NCI-H524 treated with DMSO at 0.1 percent for 48 hours (cell line): ENCODE data around the gene THSD4.

Source experiments
- DNase-seq: peaks from one replicate; lab custom pipeline; 2025; lab: John Stamatoyannopoulos, UW

THSD4 gene

DNA sequence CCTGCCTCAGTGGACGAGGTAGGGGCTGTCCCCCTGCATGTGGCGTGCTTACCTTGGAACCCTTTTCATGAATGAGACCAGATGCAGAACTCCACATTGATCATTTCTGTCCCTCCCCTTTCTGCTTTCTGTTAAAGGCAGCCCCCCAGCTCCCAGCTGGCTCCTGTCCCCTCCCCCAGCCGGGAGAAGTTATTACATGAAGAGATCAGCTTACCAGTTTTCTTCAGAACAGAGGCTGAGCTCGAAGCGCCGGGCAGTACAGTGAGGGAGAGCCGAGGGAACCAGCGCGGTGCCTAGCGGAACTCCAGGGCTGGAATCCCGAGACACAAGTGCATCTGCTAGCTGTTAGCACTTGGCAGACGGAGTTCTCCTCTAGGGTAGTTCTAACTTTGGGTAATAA, 431.7 kb downstream of the THSD4 start:
- DNase-seq = no peak

DNA sequence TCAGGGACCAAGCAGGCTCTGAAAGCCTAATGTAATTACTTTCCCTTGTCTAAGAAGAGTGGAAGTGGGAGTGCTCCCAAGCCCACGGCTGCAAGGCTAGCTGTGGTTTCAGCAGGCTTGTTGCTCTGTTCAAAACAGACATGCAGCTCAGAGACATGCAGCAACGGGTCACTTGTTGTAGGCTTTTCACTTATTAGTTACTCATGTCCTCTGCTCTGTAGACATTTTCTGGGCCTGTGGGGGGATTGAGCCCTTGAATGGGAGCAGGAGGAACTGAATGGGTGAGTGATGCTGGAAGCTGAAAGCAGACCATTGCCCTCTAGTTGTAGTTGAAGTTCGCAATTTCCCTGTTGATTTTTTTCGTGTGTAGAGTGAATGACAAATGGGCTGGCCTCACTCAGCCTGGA, 433.1 kb downstream of the THSD4 start:
- no peak for DNase-seq

DNA sequence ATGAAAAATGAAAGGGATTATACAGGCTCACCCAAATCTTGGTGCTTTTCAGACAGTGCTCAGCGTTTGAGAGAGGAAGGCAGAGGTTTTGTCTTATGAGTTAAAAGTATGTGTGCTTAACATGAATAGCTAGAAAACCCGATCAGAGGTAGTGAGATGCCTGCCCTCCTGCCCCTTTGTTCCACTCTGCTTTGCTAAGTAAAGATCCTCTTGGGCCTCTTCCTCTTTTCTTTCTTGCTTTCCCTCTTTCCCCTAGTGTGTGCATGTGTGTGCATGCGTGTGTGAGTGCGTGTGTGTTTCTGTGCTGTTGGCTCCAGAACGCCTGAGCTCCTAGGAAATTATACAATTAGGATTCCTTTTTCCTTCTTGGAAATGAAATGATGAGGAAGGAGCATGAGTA, 433.8 kb downstream of the THSD4 start:
- DNase-seq = no peak

DNA sequence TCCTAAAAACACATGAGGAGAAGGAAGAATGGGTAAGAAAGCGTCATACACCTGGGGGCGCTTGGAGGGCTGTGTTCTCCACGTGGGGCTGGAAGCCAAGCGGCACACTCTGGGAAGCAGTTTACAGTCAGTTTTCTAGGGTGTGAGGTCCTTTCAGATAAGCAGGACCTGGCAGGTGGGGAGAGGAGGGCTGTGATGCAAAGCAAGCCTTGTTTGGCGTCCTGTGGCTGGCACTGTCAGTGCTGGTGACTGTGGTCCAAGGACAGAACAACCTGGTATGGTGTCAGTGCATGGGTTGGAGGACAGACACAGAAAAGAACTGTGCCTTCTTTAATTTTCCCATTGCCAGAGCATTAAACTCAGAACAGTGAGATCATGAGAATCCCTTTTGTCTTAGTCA, 434.4 kb downstream of the THSD4 start:
- no peak for DNase-seq

DNA sequence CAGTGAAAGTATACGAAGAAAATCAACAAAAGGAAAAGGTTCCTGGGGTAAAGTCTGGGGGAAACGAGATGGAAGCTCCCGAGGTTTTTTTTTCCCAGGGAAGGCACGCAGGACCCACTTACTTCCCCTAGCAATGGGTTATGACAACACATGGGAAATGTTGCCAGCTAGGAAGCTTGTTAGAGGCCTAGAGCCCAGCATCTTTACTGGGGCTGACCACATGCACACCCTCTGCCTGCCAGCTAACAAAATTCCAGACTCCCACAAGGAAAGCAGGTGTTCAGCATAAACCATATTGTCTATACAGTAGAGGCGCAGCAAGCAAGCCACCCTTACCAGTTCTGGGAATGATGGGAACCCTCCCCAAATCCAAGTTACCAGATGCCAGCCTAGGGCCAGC, 436.3 kb downstream of the THSD4 start:
- no peak for DNase-seq

DNA sequence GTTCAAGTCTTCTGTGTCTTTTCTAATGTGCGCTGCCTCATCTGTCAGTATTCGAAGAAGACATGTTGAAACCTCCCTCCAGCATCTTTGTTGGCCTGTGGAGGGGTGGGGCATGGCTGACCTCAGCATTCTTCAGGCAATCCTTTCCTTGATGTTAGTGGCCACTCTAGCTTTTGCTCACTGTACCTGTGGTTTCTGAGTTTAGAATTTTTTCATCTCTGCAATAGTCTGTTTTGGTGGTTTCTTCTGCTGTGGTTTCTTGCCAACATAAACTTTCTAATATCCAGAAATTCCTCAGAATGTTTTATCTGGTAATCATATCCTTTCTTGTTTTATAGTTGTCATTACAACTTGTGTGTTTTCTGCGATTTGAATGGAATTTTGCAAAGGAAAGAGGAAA, 443.8 kb downstream of the THSD4 start:
- no peak for DNase-seq

DNA sequence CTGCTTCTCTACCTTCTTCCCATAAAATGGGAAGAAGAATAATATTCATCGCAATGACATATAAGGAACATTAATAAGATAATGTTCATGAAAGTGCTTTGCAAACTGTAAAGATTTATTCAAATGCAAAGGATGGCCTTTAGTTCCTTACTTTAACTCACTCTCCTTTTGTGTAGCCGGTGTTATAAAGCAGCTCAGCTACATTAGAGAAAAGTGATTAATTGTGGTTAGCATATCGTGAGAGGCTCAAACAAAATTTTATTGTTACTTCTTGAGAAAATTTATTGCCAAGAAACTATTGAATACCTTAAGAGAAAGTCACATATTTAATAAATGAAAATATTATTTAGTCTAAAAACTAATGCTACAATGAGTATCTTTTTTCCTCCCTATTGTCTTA, 444.3 kb downstream of the THSD4 start:
- no peak for DNase-seq

DNA sequence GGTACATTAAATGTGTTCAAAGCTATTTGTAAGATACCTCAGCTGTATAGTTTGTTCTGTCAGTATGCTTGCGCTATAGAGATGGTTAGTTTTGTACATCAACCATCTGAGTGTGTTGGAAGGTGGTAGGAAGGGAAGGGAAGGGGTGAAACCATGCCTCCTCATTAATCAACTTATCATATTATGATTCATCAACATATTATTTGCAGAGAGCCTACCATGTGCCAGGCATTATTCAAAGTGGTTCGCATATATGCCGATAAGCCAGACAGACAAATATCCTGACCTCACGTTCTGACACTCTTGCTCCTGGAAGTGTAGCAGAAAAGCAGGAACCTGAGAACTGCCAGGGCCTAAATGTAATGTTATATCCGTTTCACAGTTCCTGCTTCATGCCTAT, 447.0 kb downstream of the THSD4 start:
- DNase-seq = no peak

DNA sequence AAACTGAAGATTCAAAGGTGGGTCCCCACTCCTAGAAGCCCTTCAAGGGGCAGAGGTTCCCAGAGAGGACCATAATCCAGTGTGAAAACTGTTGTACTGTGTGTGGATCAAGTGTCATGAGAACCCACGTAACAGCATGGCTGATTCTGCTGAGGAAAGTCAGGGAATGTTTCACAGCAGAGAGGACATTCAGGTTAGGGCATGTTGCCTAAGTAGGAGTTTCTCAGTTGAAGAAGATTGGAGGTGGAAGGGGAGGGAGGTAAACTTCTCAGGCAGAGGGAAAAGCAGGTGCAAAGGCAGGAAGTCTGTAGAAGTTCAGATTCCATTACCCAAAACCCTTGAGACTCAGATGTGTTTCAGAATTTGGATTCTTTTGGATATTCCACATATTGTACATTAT, 448.9 kb downstream of the THSD4 start:
- DNase-seq = no peak

DNA sequence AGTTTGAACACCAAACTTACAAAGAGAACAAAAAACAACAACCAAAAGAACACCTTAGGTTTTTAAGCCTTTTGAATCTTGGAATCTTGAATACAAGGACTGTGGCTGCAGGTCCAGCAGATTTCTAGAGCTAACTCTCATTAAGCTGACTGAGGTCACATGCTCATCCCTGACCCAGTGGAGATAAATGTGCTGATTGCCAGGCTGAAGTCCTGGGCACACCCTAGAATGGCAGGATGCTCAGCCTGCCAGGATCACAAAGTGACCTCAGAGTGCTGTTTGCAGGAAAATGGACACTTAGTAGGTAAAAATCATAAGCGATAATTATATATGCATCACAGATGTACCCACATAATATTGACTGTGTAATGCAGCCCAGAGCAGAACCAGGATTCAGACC, 449.7 kb downstream of the THSD4 start:
- no peak for DNase-seq

DNA sequence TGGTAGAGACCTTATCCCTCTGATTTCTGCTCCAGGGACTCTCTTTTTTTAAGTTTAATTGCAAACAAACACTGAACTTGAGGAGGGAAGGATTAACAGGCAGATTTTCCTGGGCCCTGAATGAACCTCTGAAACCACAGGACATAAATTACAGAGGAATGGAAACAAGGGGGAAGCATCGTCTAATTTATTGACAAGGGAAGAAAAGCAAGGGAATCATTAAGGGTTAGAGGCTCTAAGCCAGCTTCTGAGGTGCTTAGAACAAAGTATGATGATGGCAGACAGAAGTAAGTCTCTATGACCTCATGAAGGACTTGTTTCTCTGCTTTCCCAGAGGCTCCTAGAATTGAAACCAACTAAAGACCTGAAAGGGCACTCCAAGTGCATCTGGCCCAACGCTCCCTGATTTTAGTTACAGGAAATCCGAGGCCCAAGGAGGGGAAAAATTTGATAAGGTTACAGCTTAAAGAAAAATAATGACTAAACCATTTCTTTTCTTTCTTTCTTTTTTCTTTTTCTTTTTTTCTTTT, 450.4 kb downstream of the THSD4 start:
- DNase-seq = no peak

DNA sequence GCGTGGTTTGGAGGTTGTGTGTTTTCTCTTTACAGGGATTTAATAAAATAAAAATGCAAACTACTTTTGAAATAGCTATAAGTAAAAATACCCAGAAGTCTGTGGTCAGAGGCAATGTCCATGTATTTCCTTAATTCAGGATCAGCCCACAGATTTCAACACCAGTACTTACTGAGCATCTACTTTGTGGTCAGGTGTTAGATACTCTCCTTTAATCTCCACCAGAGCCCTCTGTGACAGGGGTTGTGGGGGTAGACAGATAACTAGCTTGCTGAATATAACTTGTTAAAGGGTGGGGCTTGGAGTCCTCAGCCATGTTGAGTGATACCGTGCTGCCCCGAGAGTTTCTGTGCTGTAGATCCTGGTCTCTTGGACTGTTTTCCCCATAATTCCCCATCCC, 451.0 kb downstream of the THSD4 start:
- DNase-seq = no peak

DNA sequence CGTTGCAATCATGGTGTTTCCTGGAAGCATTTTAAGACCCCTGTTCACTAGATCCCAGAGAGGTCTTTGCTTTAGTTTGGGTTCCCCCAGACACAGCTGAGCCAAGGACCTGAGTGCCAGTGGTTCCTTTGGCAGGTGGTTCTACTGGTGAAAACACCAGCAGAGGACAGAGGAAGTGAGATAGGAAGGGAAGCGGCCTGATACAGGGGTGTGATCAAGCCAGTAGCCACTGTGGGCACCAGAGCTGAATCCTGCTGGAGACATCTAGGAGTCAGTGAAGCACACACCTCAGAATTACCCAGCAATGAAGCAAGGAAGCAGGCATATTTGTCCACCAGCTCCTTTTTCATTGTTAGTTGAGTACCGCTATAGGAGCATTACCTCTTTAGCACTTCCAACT, 451.9 kb downstream of the THSD4 start:
- DNase-seq = no peak

DNA sequence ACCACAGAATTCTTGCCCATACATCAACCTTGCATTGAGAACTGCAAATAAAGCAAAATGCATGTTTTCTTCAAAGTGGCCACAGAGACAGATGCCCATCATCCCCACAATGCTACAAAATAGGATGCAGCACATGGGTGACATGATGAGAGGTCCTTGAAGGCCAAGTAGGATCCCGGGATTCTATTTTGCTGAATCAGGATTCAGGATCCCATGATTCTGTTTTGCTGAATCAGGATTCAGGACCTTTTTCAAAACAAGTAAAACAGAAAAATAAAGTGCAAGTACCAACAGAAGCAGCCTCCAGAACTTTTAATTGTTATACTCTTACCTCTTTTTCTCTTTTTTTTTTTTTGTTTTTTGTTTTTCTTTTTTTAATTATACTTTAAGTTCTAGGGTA, 453.0 kb downstream of the THSD4 start:
- no peak for DNase-seq

DNA sequence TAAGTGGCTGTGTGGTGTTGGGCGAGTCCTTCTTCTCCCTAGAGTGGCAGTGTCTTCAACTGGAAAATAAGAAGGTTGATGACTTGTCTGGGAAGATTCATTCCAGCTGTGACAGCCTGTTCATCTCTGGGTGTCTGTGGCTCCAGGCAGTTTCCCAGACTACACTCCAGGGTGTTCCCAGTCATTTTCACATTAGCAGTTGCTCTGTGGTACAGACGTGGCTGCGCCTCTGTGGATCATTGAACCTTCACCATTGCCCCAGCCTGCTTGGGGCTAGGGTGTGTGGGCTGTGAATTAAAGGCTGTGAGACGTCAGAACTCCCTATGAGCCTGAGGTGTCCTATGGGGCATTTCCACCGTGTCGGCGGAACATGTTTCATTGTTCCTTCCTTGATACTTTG, 455.5 kb downstream of the THSD4 start:
- DNase-seq = no peak

DNA sequence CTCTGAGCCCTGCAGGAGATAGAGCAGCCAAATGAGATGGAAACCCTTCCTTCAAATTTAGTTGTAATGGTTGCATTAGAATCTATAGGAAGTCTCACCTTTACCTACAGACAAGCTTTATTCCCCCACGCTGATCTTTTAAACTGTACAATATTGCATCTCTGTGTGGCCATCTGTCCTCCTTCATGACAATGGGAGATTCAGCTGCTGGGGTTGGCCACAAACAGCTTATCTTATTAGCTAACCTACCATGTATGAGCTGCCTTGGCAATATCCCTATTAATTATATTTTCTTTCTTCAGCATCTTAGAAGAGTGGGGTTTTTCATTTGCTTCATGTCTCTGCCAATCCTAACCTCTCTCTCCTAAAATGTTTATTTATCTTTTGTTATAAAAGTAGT, 456.4 kb downstream of the THSD4 start:
- DNase-seq = no peak

DNA sequence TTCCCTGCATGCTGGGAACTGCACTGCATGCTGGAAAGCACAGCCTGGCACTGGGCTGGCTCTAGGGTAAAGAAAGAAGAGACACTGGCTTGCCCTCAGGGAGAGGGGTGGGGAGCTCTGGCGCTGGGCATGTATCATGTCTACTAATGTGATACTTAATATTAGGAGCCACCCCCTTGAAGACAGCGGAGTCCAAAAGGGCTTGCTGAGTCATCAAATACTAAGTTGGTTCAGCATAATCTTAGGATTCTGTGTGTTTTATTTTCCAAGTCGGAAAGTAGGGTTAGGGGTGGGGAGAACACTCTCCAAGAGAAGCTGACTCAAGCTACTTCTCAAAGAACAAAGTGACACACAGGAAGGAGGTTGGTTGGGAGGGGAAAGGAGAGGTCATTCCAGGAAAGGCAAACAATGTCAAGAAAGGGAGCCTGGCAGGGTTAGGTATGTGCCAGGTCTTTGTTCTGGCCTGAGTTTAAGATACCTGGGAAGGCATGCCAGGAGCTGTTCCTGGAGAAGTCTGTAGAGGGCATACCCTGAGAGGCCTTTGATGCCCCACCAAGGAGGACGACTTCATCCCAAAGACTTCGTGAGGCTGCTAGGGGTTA, 457.3 kb downstream of the THSD4 start:
- DNase-seq = no peak

DNA sequence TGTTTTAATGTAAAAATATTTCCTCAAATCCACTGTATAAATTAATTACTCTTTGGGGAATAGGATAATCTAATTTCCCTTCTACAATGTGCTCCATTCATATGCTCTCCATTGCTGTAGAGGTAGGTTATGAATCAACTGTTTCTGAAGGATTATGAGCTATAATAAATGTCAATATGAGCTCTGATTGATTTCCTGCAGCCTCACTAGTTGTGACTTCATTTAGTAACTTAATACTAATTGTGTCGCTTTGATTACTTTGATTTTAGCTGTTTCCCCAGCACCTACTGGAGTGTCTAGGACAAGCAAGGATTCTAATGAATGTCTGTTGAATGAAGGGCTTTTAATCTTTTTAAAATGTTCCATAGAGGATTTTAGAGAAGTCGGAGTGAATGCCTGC, 458.3 kb downstream of the THSD4 start:
- no peak for DNase-seq

DNA sequence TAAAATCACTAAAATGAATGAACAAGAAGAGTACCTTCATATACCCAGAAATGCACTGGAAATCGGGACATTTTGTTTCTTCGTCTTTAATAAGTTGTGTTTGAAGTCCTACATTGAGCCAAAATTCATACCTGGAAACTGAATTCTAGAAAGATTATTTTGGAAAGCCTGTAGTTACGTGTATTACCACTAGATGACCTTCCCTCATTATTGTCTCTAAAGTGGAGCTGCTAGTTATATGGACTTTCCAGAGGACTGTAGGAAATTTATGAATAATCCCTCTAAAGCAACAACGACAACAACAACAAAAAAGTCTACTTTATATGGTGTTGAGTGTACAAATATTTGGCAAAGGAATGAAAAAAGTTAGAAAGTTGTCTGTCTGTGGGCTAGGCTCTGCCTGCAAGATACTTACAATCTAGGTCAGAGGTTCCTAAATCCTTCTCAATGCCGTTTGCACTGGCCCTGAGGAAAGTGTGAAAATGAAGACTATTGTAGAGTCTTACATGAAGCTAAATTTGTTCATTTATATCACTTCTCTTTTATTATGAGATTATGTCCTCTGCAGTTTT, 460.3 kb downstream of the THSD4 start:
- DNase-seq = no peak

DNA sequence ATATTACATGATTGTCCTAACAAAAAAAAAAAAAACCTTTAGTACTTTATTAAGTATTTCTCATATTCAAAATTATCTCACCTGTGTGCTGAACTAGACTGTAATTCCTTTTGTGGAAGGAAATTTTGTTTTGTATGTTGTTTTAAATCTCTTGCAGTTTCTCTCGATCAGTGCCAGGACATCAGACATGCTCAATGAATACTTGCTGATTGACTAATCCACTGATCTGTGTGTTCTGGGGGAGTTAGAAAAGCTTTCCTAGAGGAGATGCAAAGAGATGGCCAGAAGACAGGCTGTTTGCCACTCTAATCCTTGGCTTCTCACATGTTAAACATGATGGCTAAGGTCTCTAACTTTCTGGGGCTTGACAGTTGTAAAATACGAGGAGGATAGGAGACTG, 461.8 kb downstream of the THSD4 start:
- DNase-seq = no peak

DNA sequence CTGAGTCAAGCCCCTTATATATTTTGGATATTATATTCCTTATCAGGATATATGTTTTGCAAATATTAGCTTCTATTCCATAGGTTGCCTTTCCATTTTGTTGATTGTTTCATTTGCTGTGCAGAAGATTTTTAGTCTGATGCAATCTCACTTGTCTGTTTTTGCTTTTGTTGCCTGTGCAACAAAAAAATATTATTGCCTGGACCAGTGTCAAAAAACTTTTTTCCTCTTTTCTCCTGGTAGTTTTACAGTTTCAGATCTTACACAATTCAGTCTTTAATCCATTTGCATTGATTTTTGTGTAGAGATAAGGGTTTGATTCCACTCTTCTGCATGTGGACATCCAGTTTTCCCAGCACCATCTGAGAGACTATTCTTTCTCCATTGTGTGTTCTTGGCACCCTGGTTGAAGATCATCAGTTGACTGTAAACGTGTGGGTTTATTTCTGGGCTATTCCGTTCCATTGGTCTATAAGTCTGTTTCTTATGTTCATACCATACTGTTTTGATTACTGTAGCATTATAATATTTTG, 466.2 kb downstream of the THSD4 start:
- no peak for DNase-seq

DNA sequence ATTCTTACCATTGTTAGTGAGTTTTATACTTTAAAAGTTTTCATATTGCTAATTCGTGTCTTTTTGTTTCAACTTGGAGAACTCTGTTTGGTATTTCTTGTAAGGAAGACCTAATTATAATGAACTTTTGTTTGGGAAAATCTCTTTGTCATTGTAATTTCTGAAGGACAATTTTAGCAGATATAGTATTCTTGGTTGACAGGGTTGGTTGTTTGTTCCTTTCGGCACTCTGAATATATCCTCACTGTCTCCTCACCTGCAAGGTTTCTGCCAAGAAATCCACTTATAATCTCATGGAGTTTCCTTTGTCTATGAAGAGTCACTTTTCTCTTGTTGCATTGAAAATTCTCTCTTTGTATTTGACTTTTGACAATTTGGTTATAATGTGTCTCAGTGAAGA, 469.9 kb downstream of the THSD4 start:
- DNase-seq = no peak

DNA sequence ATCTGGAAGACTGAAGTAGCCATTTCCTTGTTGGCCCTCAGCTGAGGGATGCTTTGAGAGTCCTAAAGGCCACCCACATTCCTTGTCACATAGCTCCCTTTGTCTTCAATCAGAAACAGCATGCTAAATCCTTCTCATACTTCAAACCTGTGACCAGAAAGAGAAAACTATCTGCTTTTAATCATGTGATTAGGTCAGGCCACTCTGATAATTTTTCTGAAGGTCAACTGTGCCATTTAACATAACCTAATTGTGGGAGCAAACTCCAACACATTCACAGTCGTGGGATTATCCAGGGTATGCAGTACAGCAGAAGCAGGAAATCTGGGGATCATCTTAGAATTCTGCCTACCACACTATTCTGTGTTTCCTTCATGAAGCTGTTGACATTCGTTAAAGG, 471.2 kb downstream of the THSD4 start:
- DNase-seq = no peak

DNA sequence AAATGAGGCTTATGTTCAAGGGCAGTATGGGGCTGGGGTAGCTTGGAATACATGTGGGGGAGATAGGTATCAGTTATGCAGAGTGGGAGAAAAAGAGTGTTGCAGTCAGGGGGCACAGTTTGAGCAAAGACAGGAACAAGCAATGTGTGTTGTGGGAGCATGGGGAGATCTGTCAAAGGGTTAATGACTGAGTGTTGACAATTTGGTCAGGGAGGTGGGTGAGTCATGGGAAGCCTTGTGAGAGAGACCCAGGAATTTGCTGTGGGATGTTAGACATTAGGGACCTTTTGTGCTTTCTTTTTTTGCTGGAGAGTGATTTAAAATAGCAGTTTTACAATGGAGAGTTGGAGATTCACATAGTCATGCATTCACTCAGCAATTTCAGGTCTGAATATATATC, 473.5 kb downstream of the THSD4 start:
- no peak for DNase-seq
